Activated T-cell treated with anti-CD3 and anti-CD28 coated beads, Interleukin-2, amount 50 U/mL, for 48 hours (primary cell): ENCODE results near the gene ITGAV.

ENCODE experiments used
- DNase-seq, 2 experiments: peaks; one replicate each; pipeline ENCODE4 v3.0.0-alpha.2; 2020

The ITGAV gene

DNA sequence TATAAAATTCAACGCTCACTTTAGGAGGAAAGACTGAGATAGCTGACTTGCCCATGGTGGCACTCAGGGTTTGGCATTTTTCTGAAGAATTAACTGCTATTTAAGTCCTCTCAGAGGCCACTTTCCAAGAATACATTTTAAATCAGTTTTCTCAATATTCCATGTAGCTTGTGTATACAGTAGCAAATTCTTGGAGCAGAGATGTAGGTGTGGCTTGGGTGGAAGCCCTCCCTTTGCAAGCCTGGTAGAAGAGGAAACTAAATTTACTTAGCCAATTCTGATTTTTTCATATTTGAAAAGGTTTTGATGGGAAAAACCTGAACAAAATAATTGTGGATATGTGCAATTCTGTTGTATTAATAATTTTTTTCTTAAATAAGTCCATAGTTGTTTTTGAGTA is 14.0 kb upstream of the ITGAV start:
- DNase-seq, result no peak

DNA sequence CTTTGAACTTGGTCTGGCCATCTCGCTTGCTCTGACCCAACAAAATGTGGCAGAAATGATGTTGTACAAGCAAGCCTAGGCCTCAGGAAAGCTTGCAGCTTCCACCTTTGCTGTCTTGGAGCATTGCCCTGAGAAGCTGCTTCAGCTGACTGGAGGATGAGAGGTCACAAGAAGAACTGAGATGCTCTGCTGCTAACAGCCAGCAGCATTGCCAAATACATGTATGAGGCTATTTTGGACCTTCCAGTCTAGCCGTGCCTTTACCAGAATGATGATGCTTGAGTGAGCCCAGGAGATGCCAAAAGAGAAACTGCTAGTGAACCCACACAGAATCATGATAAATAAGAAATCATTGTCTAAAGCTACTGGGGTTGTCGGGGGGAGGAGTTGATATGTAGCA is 13.2 kb upstream of the ITGAV start:
- no peak for DNase-seq

DNA sequence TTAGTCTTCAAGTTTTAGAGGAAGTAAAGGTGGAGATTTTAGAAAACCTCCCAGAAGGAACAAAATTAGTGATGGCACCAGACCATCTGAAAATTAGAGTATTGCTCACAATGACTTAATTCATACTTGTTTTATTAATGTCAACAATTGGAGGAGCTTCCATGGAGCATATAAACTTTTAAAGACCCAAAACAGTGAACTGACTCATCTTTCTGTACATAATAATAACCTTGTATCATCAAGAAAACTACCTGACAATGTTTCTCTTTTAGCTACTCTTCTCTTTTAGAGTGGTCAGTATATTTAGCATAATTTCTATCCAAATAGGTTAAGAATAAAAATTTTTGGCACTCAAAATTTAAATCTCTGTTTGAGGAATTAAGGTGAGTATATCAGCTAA is 7.2 kb upstream of the ITGAV start:
- DNase-seq, result no peak

DNA sequence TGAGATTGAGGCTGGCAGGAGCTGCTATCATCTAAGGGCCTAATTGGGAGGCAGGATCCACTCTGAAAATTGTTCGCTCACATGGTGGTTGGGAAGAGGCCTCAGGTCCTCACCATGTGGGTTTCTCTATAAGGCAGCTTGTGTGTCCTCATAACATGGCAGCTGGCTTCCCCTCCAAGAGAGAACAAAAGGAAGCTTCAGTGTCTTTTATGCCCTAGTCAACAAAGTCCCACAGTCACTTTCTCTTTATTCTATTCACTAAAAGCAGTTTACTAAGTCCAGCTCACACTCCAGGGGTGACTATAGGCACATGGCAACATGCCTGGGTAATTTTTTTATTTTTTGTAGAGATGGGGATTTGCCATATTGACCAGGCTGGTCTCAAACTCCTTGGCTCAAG is 5.8 kb upstream of the ITGAV start:
- DNase-seq, result no peak

DNA sequence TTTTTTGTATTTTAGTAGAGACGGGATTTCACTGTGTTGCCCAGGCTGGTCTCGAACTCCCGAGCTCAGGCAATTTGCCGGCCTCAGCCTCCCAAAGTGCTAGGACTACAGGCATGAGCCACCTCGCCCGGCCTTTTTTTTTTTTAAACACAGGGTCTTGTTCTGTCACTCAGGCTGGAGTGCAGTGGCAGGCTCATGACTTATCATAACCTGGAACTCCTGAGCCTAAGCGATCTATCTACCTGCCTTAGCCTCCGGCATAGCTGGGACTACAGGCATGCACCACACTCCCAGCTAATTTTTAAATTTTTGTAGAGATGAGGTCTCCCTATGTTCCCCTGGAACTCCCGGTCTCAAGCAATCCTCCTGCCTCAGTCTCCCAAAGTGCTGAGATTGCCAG is 1.4 kb upstream of the ITGAV start:
- DNase-seq, result no peak

DNA sequence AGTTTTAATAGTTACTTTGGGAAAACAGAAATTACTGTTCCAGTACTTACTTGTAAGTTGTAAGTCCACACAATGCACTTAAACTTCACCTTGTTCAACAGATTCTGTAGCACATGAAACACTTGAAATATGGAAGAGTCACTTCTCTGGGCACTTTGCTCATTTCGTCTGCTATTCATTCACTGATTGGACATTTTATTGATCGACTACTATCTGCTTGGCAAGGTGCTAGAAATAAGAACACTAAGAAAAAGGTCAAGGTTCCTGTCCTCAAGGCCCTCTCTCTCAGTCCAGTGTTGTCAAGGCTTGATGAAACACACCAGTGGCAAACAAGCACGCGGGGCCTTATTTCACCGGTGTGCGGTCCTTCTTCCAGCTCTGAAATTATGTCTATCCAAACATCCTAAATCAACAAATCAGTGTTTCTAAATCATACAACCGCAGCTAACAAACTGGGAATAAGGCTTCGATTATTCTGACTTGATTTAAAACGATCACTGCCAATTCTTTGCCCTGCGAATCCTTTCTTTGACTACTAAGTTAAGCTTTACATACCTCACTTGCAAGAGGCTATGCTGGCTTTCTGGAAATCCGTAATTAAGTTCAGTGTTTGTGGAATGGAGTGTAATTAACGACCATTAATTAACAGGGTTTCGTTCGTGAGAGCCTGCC is 780 bp upstream of the ITGAV start:
- no peak for DNase-seq

DNA sequence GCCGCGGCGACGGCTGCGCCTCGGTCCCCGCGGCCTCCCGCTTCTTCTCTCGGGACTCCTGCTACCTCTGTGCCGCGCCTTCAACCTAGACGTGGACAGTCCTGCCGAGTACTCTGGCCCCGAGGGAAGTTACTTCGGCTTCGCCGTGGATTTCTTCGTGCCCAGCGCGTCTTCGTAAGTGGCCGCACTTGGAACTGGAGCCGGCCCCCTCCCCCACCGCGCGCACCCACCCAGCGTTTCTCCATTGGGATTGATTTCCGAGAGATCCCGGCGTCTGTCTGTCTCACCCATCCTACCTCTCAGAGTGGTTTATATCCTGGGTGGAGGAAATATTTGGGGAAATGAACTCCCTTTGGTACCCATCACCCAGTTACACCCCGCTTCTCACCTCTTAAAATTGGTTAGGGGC is 498 bp downstream of the ITGAV start:
- DNase-seq, result no peak

DNA sequence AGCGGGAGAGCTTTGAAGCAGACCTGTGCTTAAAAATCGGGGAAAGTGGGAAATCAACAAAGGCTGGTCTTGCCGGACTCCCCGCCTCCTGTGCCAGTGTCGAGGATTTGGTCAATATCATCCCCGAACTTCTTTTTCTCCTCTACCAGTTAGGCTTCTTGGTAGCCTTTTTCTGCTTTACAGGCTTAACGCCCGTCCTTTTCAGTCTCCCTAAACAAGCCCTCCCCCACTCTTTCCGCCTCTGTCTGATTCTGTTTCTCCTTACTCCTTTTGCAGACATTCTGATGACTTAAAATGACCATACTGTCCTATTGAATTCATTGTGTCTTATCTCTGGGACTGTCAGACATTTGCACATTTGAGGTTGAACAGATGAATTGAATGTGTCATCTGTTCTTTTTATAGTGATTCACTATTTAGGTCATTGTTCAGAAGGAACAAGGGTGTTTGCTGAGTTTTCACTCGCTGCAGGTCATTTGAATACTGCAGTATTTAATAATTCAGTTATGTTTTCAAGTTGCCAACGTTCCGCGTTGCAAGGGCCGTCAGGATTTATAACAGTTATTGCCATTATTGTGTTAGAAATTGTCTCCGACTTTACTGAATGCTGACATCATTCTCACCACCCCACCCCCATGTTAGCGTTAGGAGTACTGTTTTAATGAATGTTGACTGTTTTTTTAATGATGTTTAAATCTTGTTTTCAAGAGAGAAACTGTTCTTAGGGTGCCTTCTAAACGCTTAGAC is 1.1 kb downstream of the ITGAV start:
- DNase-seq, result peak; percentile 32 to 46

DNA sequence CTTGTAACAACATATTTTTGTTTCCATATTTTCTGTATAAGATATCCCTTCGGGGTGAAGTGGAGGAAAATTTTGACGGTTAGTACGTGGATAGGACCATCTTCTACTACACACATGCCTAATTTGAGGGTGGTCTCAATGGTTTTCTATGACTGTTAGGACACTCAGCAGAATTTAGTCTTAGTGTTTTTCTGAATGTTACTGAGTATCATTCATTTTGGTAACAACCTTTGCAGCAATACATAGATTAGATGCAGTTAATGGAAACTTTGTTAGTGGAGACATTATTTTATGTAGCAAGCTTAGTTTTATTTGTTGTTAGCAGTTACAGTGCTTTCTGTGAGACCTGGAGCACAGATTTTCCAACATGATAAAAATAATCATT is 1.6 kb downstream of the ITGAV start:
- no peak for DNase-seq

DNA sequence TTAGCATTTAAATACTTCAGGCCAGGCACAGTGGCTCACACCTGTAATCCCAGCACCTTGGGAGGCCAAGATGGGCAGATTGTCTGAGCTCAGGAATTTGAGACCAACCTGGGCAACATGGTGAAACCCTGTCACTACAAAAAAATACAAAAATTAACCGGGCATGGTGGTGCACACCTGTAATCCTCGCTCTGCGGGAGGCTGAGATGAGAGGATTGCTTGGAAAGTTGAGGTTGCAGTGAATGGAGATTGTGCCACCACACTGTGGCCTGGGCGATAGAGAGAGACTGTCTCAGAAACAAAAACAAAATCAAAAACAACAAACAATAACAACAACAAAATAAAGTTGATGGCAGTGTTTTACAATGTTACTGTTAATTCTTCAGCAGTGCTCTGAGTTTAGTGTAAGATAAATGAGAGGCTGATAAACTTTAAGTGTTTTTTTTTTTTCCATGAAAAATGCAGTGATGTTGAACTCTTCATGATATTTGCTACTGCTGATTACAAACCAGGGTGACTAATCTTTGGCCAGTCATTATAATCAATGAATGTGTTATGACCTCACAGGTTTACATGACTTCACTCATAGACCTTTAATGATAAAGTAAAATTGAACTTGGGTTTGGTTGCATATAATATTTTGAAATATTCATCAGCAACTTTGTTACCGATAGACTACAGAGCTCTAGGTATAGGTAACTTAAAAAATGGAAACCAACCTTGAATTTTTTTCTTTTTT is 2.5 kb downstream of the ITGAV start:
- no peak for DNase-seq

DNA sequence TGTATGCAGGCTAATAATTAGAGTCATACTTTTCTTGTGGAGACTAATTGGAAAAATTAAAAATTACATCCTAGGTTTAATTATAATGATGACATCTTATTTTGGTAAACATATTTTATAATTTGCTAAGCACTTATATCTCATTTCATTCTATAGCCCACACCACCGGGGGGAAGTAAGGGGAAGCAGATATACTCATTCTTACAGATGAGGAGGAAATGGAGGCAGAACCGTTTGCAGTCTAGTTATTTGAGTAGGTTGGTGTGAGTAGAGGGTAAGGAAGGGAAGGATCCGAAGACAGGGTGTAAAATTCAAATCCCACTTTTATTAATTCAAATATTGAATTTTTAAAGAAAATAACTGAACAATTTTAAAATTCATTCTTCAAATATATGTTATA is 3.7 kb downstream of the ITGAV start:
- DNase-seq, result no peak

DNA sequence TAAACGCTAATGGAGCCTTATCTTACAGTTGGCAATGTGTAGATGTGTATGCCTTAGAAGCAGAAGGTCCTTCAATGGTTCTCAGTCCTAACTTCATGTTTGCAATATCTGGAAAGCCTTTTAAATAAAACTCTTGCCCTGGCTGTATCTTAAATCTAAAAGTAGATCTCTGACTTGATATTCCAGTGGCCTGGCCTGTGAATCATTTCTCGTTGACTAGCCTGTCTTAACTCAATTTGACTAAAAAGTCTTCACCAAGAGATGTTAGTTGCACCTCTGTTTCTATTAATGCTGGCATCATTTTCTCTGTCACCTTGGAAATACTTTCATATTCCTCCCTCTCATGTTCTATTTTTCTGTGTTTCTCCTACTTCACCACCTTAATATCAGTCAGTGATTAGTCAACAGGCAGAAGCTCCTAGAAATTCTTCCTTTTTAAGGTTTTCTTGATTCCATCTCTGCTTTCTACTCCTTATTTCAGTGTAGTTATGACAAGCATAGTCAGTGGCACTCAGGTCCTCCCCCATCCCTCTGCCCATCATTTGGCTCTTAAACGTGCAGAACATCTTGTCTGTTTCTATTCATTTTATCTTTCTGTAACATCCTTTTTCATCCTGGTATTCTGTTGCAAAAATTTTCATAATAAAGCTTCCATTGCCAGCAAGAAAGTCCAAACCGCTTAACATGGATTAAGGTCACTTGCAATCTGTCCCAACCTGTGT is 4.3 kb downstream of the ITGAV start:
- no peak for DNase-seq

DNA sequence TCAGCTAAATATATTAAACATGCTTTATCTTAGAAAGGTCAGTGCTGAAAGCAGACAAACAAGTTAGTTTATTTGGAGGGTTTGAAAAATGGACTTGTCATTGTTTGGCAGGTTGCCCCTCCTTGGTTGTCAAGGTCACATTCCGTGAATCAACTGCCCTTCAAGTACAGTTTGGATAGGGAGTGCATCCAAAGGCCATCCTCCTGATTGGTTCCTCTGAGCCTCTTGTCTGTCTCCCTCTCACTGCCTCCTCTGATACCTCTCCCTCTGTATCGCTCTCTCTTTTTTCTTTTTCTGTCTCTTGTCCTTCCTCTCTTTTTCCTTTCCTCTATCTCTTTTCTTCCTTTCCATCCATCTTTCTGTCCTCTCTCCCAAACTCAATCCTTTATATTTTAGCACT is 5.4 kb downstream of the ITGAV start:
- no peak for DNase-seq

DNA sequence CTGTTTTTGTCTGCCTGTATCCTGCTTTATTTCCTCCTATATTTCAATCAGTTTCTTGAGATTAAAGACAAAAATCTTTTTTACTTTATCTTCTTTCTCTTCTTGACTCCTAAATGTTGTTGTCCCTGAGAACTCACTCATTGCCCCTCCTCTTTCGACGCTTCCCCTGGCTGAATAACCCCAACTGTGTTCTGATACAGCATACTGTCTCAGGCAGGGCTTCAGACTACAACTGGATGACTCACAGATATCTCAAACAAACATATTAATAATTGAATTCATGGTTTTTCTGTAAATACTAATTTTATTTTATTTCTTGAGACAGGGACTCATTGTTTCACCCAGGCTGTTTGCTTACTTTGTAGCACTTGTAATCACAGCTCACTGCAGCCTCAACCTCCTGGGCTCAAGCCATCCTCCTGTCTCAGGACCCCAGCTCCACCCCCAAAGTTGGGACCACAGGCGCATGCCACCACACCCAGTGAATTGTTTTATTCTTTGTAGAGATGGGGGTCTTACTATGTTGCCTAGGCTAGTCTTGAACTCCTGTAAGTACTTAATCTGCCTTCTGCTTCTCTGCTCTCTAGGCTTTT is 9.4 kb downstream of the ITGAV start:
- DNase-seq, result no peak

DNA sequence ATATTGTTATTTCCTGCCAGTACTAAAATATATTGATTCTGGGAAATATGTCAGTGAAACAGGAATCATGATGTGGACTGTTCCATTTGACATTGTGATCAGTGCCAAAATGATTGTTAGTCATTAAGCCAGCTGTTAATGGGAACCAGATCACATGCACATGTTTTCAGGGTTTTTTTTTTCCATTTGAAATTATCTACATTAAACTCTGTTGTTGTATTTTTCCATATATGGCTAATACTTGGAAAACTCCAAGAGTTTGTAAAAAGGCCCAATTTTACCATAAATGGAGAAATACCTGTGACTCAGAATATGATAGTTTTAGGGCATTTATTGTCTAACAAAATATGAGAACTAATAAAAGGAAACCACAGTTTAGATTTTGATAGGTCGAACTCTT is 13.4 kb downstream of the ITGAV start:
- DNase-seq, result no peak

DNA sequence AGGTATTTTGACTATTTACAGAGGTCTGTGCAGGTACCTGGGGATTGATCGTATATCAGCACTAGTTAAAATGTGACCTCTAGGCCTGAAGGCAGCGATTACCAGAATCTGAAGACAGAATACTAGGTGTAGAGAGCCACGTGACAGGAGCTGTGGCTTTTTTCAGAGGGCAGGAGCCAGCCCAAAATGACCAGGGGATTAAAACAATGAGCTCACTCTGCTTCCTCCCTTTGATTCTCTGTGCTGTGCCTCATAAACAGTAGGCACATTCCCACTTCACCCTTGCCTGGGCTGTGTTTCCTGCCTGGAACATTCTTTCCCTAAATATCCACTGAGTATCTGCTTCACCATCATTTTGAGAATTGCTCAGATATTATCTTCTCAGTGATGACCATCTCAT is 15.2 kb downstream of the ITGAV start:
- no peak for DNase-seq

DNA sequence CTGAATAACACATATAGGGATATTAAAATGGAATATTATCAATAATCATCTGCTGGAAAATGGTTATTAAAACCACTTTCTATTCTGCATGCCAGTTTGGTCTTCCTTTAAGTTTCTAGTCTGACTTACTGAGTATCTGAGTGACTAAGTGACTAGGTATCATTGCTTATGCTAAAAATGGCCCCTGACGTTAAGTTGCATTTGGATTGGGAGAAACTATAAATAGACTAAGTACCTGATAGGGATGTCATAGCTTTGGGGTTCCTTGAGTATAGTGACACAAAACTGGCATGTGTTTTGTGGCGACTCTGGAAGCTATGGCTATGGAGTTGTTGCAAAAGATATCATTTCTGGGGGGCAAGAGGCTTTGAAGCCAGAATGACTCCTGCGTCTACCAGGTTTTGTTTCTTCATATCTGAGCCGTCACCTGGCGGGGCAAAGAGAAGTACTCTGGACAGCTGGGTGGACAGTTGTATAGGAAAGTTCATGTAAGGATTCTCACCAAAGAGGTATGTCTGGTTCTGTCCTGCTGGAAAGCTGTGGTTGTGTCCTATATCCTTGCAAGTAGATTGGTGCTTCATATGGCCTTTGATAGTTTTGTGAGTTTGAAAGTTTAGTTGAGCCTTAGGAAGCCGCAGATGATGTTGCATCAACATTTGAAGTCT is 17.9 kb downstream of the ITGAV start:
- no peak for DNase-seq

DNA sequence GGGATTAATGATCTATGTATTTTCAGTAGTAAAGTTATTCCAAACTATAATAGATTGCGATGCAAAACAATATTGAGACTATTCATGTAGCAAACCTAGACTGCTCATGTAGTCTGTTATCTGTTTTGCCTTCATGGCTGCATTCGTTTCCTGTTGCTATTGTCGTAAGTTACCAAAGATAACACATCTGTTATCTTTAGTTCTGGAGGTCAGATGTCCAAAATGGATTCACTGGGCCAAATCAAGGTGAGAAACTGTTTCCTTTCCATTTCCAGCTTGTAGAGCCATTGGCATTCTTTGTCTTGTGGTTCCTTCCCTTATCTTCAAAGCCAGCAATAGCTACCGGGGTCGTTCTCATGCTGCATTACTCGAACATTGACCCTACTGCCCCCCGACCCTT is 20.9 kb downstream of the ITGAV start:
- no peak for DNase-seq

DNA sequence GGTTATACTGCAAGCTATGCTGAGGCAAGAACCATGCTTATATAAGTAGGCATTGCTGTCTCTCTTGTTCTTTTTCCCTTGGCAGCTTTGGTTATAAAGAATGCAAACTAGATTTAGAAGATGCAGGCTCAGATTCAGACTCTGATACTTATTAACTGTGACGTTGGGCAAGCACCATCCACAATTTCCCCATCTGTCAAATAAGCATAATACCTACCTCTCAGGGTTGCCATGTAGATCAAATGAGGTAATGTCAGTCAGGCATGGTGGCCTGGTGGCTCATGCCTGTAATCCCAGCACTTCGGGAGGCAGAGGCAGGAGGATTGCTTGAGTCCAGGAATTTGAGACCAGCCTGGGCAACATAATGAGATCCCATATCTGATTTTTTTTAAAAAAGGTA is 21.7 kb downstream of the ITGAV start:
- no peak for DNase-seq

DNA sequence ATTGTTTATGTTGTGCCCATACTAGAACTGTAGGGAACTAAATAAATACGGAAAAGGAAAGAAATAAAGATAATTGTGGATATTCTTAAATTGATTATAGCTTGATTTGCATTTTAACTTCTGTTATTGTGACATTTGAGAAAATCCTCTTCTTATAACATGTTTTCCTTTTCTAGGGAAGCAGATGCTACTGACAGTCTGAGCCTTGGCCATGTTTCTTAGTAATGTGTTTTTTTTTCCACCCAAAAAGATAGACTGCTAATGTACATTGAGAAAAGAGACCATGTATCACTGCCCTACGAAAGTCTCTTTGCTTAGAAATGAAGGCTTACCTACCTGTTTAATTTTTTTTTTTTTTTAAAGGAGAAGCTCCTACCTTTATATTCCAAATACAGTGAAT is 22.2 kb downstream of the ITGAV start:
- no peak for DNase-seq

DNA sequence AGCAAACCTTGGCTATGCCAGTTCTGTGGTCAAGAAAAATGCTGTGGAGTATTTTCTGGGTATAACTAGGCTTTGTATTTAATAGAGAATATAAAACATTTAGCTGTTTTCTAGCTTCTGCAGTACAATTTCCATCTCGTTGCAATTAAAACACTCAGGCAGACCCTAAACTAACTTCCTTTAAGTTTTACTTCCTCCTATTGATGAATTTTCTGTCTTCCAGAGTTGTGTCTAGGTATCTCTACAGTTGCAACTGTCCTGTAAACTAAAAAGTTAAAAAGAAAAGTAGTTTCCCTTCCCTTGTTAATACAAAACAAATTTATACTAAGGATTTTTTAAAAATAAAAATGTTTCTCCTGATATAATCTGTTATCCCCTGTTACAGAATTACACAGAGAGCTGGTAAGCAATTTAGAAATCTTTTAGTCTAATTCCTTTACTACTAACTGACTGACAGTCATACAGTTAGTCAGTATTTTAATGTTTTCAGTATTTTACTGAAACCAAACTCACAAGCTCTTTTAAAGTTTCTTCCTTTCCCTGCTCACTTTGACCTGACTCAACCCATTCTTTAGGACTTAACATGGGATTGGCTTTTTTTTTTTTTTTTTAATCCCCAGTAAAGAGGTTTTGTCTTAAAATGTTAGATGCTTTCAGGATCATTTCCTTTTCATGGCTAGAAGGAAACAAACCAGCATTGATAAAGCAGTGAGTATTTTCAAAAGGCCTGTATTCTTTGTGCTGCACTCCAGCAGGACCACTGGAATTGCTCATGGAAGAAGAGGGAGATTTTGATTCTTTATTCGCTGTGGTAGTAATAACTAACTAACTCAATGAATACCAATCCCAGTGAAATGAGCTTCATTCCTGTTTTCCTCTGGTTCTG is 22.9 kb downstream of the ITGAV start:
- no peak for DNase-seq

DNA sequence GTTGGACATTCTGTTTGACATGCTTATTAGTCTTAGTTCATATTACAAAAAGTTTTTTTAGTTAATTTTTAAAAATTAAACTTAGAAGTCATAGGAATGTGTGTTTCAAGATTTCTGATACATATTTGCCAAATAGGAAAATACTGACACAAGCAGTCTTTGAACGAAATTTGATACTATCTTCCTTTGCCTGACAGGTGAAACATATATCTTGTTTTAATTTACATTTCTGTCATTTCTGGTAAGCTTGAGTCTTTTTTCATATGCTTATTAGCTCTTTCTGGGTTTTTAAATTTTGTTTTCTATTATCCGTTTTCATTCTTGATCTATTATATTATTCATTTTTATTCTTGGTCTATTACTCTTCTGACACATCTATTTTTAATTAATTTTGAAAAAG is 24.5 kb downstream of the ITGAV start:
- no peak for DNase-seq
